HG02840 (cell line): ENCODE results near the gene AKNA.
"Not testable (repeated sequence)": the region's sequence is repeated elsewhere in the genome, so short reads cannot be mapped to it uniquely, and the experiment has no call there.

Source experiments
- ATAC-seq: cut with Tn5 transposase; IDR thresholded peaks from one replicate; pipeline ENCODE4 v1.9.1; 2021; ENCODE audit warnings: mild to moderate bottlenecking, moderate library complexity, moderate number of reproducible peaks; ENCODE audit not compliant: unreplicated experiment, low FRiP score

AKNA gene

GRCh38 chr9:114342755-114343440, 44.9 kb downstream of the AKNA start:
- ATAC-seq, result no peak

DNA sequence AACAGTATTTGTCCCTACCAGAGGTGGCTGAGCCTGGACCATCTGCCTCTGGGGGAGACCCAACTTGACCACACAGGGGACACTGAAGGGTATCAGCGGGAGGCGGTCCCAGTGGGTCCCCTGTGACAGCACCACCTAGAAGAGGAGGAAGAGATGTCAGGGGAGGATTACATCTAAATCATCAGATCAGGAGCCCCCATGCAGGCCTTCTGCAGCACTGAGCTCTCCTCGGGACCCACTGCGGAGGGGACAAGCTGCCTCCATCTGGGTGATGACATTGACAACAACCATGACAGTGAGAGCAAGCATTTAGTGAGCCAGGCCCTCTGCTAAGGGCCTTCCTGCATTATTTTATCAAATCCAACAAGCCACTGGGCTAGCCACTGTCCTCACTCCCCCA, 45.8 kb downstream of the AKNA start:
- ATAC-seq, result no peak

DNA sequence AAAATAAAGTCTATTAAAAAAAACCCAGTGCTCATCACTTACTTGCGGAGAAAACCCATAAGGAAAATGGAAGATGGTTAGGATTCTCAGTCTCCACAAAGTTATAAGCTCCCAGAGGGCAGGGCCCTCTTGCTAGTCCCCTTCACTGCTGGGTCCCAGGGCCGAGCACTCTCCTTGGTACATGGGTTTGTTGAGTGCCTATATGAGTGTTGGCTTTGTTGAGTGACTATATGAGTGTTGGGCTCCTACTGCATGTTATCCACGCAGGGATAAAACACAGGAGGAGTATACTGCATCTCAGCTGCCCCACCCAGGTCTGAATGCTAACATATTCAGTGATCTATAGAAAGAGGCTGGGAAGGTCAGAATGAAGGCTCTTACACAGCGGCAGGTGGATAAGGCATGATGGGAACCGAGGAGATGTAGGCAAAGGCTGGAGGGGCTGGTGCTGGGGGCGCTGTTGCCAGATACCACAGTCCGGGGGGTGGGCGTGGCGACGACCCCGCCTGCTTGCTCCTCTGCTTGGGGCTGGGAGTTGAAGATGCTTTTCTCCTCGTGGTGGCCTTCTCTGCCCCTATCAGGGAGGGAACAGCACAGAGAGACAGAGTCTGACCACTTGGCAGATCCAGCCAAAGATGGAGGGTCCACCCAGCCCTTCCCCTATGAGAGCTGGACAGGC, 46.5 kb downstream of the AKNA start:
- no peak for ATAC-seq

- no peak for ATAC-seq
These were observed 48.5 kb downstream of the AKNA start for GRCh38 chr9:114339130-114339908.

DNA sequence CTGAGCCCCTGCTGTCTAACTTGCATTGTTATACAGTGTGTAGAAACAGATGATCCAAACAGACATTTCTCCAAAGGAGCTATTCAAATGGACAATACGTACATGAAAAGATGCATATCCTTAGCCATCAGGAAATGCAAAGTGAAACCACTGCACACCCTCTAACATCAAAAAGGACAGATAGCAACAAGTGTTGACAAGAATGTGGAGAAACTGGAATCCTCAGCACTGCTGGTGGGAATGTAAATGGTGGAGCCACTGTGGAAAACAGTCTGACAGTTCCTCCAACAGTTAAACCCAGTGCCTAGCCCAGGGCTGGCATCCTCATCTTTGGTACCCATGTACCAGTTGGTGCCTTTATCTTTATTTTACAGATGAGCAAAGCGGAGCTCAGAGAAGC, 49.6 kb downstream of the AKNA start:
- no peak for ATAC-seq

- no peak for ATAC-seq
These were observed 50.9 kb downstream of the AKNA start for GRCh38 chr9:114336699-114337395.

DNA sequence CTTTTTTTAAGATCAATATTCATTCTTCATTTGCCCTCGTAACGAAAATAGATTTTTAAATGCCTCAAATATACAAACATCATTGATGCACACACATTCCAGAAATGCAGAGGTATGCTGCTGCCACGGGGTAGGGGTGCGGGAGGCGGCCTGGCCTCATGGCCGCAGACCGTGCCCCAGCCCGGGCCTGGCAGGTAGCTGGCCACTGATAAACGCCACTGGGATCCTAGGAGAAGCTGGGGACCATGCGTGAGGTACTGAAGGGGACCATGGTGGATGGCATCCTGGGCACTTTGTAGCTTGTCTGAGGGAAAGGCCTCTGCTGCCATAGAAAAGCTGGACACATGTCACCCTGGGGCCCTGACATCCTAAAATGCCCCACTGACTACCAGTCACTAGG, 51.6 kb downstream of the AKNA start:
- ATAC-seq, result no peak

GRCh38 chr9:114335745-114336144, 52.0 kb downstream of the AKNA start:
- no peak for ATAC-seq

DNA sequence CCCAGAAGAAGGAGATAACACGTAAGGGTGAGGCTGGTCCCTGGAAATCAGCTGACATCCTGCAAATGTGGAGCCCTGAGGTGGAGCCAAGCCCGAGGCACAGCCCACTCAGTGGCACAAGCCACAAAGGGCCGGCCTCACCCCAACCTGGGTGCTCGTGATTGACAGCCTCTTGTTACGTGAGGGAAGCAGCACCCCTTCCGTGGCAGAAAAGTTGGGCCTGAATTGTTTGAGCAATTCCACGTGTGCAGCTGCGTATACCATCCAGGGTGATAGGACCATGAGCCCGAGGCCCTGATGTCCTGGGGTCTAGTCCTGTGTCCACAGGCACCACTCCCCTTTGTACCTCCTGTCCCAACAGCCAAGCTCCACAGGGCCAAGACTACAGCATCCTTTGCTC, 53.3 kb downstream of the AKNA start:
- no peak for ATAC-seq

DNA sequence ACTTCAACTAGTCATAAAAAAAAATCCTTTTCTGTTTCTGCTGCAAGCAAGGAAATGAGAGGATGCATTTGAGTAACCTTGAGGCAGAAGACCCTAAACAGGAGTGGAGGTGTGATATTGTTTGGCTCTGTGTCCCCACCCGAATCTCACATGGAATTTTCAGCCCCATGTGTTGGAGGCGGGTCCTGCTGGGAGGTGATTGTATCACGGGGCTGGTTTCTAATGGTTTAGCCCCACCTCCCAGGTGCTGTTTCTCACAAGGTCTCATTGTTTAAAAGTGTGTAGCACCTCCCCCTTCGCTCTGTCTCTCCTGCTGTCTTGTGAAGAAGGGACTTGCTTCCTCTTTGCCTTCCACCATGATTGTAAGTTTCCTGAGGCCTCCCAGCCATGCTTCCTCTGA, 54.1 kb downstream of the AKNA start:
- not testable (repeated sequence) for ATAC-seq

GRCh38 chr9:114332474-114333040, 55.2 kb downstream of the AKNA start:
- not testable (repeated sequence) for ATAC-seq

- ATAC-seq, result not testable (repeated sequence)
These were observed 56.3 kb downstream of the AKNA start for GRCh38 chr9:114331229-114332195.

- no peak for ATAC-seq
These were observed 57.1 kb downstream of the AKNA start for GRCh38 chr9:114330636-114331035.

DNA sequence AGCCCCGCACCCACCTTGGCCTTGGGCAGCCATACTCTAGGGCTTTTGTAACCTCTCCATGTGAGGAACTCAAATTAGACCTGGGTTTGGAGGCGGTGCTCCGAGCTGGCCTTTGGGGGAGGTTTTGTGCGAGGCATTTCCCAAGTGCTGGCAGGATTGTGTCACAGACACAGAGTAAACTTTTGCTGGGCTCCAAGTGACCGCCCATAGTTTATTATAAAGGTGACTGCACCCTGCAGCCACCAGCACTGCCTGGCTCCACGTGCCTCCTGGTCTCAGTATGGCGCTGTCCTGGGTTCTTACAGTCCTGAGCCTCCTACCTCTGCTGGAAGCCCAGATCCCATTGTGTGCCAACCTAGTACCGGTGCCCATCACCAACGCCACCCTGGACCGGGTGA, 58.2 kb downstream of the AKNA start, which contains the start of gene ORM2:
Gene ORM2, plus strand, starts transcription at position 245 of the 398 bp plus-strand sequence. Its CDS starts 36 bp downstream, at position 281.
- ATAC-seq, result not testable (repeated sequence)

GRCh38 chr9:114328937-114329624, 58.7 kb downstream of the AKNA start:
- ATAC-seq, result not testable (repeated sequence)

GRCh38 chr9:114328357-114328820, 59.4 kb downstream of the AKNA start:
- not testable (repeated sequence) for ATAC-seq

DNA sequence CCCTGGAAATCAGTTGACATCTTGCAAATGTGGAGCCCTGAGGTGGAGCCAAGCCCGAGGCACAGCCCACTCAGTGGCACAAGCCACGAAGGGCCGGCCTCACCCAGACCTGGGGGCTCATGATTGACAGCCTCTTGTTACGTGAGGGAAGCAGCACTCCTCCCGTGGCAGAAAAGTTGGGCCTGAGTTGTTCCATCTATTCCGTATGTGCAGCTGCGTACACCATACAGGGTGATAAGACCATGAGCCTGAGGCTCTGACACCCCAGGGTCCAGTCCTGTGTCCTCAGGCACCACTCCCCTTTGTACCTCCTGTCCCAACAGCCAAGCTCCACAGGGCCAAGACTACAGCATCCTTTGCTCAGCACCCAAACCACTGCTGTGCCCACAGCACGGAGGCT, 60.0 kb downstream of the AKNA start:
- ATAC-seq, result no peak

DNA sequence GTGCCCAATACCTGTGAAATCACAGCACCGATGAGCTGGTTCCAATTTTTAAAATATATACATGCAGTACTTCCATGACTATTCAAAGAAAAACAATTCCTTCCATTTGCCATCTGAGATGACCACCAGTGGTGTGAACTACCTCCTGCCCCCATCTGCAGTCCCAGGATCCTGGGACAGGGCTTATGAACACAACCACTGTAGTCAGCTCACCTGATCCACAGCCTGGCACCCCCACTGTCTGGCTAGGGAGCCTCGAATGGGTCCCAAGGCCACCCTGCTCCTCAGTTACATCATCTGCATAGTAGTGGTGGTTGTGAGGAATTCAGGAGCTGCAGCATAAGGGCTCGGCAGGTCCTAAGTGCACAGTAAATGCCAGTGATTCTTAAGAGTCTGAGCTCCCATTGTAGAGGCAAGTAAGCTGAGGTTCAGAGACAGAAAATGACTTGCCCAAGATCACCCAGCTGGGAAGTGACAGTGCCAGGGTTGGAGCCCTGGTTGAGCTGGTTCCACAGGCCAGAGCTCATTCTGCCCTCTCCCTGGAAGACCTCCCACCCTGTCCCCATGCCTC, 62.0 kb downstream of the AKNA start:
- not testable (repeated sequence) for ATAC-seq
